ENCODE data around the gene INKA2. TPM values are rescaled to one million over a fixed set of nuclear protein-coding genes. Genes with fewer than 3 reads are reported as not detected.

Gene INKA2
- total and polyA plus RNA-seq, 12 donors, result 6.8 to 34.6 (median 12.5) TPM

GRCh38 chr1:111734426-111734825, 4.8 kb downstream of the INKA2 start:
- TF ChIP-seq CTCF (IDR thresholded peaks at IDR 0.05), result no peak
- WGBS, 2 donors, result 81 to 84% methylated on average over 3 of the region's 3 CpGs
- Histone ChIP-seq H3K27me3 (no peaks in the 10 kb centered on the region), H3K4me1 (peaks cover 35 to 94% (median 87%) of the 10 kb centered on the region in 9 donors), H3K9me3 (no peaks in the 10 kb centered on the region), H3K27ac (peak overlapping the region in 9 of 10 donors; percentile 51 to 98 (median 81)), H3K4me3 (peak overlapping the region in 1 of 10 donors; percentile 12), H3K36me3 (peaks cover 0 to 21% (median 0%) of the 10 kb centered on the region in 9 donors)
- intact Hi-C loops (cut with DNase I), result loop anchor here in 1 of 10 donors (10.0 kb wide), 1 partner anchor 970 kb away; the partner anchor contains the start of gene RHOC
- DNase-seq, result no peak
- ATAC-seq, result no peak

GRCh38 chr1:111733992-111734341, 5.2 kb downstream of the INKA2 start:
- DNase-seq, result no peak
- H3K36me3 ChIP-seq, result peaks cover 0 to 21% (median 0%) of the 10 kb centered on the region in 9 donors
- WGBS, 2 donors, result 62% methylated on average over 5 of the region's 5 CpGs
- peak overlapping the region in 3 of 10 donors; percentile 9 to 15 (median 12) for H3K4me3 ChIP-seq
- H3K27me3 ChIP-seq, result no peaks in the 10 kb centered on the region
- peak in 2 of 8 donors; percentile 6 to 10 for ATAC-seq
- peak overlapping the region in 9 of 10 donors; percentile 51 to 98 (median 81) for H3K27ac ChIP-seq
- intact Hi-C loops (cut with DNase I), result loop anchor here in 1 of 10 donors (10.0 kb wide), 1 partner anchor 971 kb away; the partner anchor contains the start of gene RHOC
- H3K4me1 ChIP-seq, result peaks cover 39 to 98% (median 92%) of the 10 kb centered on the region in 9 donors
- H3K9me3 ChIP-seq, result no peaks in the 10 kb centered on the region
- no peak for TF ChIP-seq CTCF (IDR thresholded peaks at IDR 0.05)

- peak; percentile 24 to 80 (median 45) for ATAC-seq
- Histone ChIP-seq H3K9me3 (no peaks in the 10 kb centered on the region), H3K36me3 (peaks cover 0 to 21% (median 0%) of the 10 kb centered on the region in 9 donors), H3K4me1 (peaks cover 39 to 99% (median 95%) of the 10 kb centered on the region in 9 donors), H3K4me3 (peak overlapping the region in 3 of 10 donors; percentile 9 to 15 (median 12)), H3K27ac (peak overlapping the region in 9 of 10 donors; percentile 51 to 98 (median 81)), H3K27me3 (no peaks in the 10 kb centered on the region)
- DNase-seq, result peak; percentile 79 to 83
- no peak for TF ChIP-seq CTCF (IDR thresholded peaks at IDR 0.05)
- intact Hi-C loops (cut with DNase I), result loop anchor here in 1 of 10 donors (10.0 kb wide), 1 partner anchor 971 kb away; the partner anchor contains the start of gene RHOC
- 35 to 52% methylated on average over 7 to 9 of the region's 9 CpGs for WGBS, 2 donors
Measured at GRCh38 chr1:111733183-111733991, 5.8 kb downstream of the INKA2 start.

GRCh38 chr1:111732718-111733117, 6.5 kb downstream of the INKA2 start:
- Histone ChIP-seq H3K36me3 (peaks cover 0 to 21% (median 0%) of the 10 kb centered on the region in 9 donors), H3K4me1 (peaks cover 36 to 97% (median 91%) of the 10 kb centered on the region in 9 donors), H3K27ac (peak overlapping the region in 9 of 10 donors; percentile 1 to 98 (median 81)), H3K9me3 (no peaks in the 10 kb centered on the region), H3K4me3 (no peak overlapping the region), H3K27me3 (no peaks in the 10 kb centered on the region)
- WGBS, 2 donors, result 89 to 90% methylated on average over 7 of the region's 7 CpGs
- intact Hi-C loops (cut with DNase I), result loop anchor here in 1 of 10 donors (10.0 kb wide), 1 partner anchor 972 kb away; the partner anchor contains the start of gene RHOC
- ATAC-seq (no peak), DNase-seq (no peak)
- no peak for TF ChIP-seq CTCF (IDR thresholded peaks at IDR 0.05)
